Putamen (tissue), 1 donor: Measurements from ENCODE around the gene PACSIN2.
"Not testable (repeated sequence)": the region's sequence is repeated elsewhere in the genome, so short reads cannot be mapped to it uniquely, and the experiment has no call there.

ENCODE experiments used
- DNase-seq: peaks from one replicate; pipeline ENCODE4 v3.0.0-alpha.2; 2016; ENCODE audit warnings: low spot score

The PACSIN2 gene

GRCh38 chr22:42945736-42946135 lies 69.2 kb downstream of the PACSIN2 start:
- DNase-seq, result no peak

DNA sequence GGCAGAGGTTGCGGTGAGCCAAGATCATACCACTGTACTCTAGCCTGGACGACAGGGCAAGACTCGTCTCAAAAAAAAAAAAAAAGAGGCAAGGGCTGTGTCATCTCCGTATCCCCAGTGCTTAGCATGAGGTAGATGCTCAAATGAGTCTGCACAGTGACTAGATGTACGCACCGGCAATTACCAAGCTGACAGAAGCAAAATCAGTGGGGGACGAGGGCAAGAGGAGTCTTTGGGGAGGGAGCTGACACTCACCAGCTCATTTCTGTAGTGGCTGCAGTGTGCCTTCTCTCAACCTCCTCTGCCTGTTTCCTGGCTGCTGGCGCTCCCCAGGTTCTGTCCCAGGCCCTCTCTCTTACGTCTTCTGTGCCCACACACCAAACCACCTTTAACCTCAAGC lies 69.9 kb downstream of the PACSIN2 start:
- no peak for DNase-seq

- DNase-seq, result no peak
Observed at GRCh38 chr22:42944409-42944808, 70.5 kb downstream of the PACSIN2 start.

GRCh38 chr22:42943981-42944380 lies 71.0 kb downstream of the PACSIN2 start:
- DNase-seq, result no peak

DNA sequence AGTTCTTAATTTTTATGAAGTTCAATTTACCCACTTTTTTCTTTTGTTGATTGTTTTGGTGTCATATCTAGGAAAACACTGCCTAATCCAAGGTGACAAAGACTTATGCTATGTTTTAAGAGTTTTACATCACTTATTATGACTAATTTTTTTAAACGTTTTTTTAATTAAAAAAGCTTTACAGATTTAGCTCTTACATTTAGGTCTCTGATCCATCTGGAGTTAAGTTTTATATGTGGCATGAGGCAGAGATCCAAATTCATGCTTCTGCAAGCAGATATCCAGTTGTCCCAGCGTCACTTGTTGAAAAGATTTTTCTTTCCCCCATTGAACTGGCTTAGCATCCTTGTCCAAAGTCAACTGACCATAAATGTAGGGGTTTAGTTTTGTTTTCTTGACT lies 72.6 kb downstream of the PACSIN2 start:
- no peak for DNase-seq

GRCh38 chr22:42939941-42940653 lies 74.9 kb downstream of the PACSIN2 start:
- DNase-seq, result peak; percentile 31

DNA sequence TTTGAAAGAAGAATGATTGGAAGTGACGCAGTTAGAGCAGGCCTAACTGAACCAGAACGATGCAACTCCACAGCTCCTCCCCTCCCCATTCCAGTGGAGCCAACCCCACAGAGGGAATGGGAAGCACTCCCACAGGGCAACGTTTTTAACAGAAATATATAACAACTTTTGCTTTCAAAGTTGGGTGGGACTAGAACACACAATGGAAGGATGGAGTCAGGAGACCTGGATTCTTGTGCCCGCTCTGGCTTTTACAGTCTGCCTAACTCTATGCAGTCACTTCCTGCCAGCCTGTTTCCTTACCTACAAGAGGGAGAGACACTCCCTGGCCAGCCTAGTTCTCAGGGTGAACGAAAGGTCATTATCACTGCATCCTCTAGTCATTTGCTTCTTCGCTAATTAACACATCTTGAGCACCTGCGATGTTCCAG lies 75.5 kb downstream of the PACSIN2 start:
- DNase-seq, result no peak

DNA sequence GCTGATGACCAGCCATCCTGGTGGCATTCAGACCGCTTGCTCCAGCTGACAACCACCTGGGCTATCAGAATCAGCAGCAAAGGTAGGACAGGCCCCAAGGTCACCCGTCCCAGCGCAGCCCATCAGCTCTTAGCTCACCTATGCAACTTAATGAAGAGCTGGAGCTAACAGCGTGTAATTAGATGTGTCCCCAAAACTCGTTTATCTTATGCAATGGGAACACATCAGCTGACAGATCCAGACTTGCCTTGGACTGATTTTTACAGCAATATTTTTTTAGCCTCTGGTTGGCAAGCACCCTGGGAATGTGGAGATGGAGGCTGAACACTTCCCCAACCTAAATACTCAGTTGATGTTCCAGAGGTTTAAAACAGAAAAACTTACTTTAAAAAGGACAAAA lies 76.0 kb downstream of the PACSIN2 start:
- DNase-seq, result no peak

DNA sequence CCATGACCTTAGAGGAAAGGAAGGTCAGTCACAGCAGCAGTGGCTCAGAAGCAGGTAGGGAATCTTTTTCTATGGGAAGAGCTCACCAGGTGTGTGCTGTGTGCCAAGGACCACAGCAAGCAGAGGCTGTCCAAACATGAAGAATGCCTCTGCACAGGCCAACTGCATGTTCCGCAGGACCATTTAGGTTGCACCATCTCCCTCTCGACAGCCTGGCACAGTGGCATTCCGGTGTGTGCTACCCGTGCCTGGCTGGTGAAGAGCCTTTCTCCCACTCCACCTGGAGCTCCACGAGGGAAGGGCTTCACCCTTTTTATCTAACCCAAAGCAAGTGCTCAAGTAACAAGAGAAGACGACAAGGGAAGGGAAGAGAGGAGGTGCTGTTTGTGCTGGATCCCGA lies 76.5 kb downstream of the PACSIN2 start:
- no peak for DNase-seq

DNA sequence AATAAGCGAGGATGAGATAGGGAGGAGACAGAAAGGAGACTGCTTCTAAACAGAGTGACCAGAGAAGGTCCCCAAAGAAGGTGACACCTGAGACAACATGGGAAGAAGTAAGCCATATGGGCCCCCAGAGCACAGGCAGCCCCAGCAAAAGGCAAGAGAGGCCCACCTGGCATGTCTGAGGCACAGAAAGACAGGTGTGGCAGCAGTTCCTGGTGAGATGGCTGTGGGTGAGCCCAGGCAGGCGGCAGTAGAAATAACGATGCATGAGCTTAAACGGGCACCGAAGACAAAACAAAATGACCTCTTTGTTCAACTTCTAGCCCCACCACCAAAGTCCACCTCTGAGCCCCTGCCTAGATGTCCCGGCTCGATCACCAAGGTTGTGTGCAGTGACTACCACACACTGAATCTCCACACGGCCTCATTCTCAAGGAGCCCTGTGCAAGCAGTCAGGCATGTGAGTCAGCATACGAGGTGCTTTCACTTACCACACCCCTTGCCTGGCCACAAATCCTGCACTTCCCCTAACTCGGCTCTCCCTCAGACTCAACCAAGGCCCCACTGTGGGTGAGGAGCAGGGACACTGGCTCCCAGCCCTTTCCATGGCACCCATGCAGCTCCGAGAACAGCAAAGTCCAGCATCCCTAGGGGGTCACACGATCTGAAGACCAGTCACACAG lies 77.6 kb downstream of the PACSIN2 start:
- DNase-seq, result no peak

DNA sequence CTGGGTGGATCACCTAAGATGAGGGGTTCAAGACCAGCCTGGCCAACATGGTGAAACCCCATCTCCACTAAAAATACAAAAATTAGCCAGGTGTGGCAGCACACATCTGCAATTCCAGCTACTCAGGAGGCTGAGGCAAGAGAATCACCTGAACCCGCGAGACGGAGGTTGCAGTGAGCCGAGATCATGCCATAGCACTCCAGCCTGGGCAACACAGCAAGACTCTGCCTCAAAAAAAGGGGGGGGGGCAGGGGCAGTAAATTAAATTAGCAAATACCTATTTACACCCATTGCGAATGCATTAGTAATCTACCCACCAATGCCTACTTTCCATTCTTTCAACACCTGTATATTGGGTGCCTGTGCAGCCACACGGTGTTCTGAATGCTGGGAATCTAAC lies 78.3 kb downstream of the PACSIN2 start:
- DNase-seq, result not testable (repeated sequence)

DNA sequence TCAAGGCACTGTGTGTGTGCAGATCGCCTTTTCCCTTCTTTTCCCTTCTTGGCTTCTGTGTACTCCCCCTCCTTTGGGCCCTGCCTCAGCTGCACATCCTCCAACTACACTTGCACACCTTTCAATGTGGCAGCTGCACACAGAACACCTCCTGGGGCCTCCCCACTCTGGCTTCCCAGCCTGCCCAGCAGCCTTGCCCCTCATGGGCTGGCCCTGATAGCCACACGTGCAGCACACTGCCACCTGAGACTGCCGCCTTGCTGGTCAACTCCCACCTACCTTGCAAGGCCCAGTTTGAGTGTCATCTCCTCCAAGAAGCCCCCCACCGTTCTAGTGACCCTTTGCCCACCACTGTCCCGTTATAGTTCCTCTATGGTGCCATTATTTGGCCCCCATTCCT lies 80.6 kb downstream of the PACSIN2 start:
- no peak for DNase-seq

DNA sequence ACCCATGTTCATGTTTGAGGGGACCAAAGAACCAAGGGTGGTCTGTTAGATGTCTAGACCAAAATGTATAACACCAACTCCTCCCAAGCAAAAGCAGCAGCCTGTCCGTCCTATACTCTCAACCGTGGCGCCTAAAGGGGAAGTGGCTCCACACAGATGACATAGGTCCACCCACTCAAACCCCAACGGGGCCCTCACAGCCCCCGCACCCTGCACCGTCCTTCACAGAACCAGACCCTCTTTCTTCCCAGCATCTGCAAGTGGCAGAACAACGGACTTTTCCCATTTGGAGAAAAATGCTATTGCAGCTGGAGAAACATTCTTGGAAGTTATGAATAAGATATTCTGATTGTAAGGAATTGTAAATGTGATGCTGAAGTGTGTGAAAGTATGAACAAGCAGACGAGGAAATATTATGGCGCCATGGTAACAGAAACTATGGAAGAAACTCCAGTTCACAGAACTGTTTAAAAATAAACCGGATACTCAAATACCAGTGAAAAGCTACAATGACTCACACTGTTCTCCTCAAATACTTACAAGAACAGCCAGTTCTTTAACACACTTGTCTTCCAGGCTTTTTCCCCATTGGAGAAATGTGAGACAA lies 81.4 kb downstream of the PACSIN2 start:
- DNase-seq, result peak; percentile 48

DNA sequence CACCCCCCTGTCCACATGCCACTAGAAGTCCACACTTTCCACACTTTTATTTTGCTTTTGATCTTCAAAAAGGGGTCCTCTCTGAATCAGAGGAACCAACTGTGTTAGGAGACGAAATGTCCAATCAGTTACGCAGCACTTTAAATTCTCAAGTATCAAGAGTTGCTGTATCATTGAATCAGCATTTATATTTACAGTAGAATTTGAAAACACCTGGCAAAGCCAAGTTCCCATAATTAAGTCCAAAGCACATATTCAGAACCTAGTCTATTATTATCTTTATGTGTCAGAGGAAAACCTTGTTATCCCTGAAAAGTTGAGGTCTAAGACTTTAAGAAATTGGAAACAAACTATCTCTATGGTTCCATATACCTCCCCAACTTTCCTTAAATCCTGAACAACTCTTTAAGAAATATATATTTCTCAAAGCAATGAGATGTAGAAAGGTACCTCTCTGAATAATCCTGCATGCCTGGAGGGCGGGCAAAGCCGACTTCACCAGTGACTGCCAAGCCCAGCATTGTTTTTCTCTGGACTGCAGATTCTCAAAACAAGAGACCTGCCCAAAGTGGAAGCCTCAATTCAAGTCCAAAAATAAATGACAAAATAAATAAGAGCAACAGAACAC lies 82.0 kb downstream of the PACSIN2 start:
- no peak for DNase-seq

- no peak for DNase-seq
Observed at GRCh38 chr22:42932197-42932519, 82.8 kb downstream of the PACSIN2 start.

GRCh38 chr22:42931421-42932196 lies 83.3 kb downstream of the PACSIN2 start:
- DNase-seq, result no peak

DNA sequence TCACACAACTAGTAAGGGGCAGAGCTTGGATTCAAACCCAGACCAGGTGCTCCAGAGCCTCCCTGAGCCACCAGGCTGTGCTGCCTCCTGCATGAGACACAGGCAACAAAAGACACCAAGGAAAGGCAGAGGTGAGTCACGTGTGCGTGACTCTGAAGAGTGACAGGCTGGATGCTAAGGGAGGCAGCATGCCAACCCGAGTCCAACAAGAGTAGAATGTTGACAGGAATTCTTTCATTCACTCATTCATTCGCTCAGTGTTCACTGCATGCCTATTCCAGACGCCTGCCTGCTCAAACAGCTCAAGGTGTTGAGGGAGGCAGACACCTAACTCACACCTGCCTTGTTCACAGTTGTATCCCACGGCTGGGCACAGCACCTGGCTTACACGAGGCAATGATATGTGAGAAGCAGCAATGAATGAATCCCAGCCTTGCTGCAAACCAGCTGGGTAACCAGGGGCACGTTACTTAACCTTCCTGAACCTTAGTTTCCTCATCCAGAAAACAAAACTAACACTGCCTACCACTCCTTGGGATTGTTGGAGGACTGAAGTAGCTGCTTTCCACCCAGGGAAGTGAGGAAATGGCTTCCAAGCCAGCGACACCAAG lies 84.0 kb downstream of the PACSIN2 start:
- DNase-seq, result no peak

DNA sequence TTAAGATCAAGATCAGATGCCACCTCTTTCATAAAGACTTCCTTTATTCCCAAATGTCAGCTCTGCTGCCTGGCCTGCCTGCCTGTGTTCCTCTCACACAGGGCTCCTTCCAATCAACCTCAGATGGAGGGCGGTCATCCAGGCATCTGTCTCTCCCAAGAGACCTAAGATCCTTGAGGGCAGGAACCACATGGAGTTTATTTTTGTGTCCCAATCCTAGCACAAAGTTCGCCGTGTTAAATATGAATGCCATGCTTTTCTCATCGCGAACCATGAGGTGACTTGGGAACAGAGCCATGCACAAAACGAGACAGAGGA lies 85.2 kb downstream of the PACSIN2 start:
- no peak for DNase-seq

- DNase-seq, result no peak
Observed at GRCh38 chr22:42928969-42929837, 85.7 kb downstream of the PACSIN2 start.

- no peak for DNase-seq
Observed at GRCh38 chr22:42927966-42928365, 87.0 kb downstream of the PACSIN2 start.

DNA sequence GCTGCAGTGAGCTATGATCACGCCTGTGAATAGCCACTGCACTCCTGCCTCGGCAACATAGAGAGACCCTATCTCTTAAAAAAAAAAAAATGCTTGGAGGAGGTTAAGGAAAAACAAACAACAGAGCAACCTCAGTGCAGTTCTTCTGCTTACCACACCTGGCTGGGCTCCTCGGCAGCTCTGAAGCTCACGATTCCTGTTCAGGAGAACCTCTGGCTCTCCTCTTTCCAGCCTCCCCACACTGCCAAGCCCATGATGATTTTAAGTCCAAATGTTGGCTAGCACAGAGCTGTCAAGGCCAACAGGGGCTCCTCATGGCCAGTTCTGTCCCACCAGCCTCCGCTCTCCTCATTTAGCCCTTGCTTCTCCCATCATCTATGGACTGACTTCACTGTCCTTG lies 88.2 kb downstream of the PACSIN2 start:
- DNase-seq, result no peak
